NCI-H2227 (cell line): Measurements from ENCODE around the gene COX14.
A peak's percentile ranks its signal among the peaks of the same experiment; 100 is the strongest.

Source experiments
- DNase-seq: peaks from one replicate; lab custom pipeline; 2025; ENCODE audit not compliant: unreplicated experiment; lab: John Stamatoyannopoulos, UW

COX14 gene

DNA sequence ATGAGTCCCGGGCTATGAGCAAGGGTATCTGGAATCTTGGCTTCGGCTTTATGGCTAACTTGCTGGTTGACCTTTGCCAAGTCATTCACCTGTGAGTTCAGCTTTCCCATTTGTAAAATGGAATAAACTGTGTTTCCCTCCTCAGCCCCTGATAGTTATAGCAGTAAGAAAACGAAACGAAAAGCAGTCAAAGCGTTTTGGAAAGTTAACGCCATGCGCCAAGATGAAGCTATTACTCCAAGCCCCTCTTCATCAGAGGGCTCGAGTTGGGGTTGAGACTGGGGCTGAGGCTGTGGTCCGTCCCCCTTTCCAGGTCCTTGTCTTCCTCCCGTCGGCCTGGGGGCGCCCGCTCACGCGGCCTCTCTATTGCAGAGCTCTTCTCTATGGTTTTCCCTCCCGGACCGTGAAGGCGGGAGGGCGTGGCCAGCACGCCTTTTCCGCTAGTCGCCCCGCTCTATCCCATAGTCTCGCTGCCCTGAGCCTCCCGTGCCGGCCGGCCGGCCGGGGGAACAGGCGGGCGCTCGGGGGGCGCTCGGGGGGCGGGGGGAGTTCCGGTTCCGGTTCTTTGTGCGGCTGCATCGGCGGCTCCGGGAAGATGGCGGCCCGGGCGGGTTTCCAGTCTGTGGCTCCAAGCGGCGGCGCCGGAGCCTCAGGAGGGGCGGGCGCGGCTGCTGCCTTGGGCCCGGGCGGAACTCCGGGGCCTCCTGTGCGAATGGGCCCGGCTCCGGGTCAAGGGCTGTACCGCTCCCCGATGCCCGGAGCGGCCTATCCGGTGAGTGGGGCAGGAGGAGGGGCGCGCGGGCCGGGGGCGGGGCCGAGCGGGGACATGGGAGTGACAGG lies 27.0 kb upstream of the COX14 start, which contains the start of gene SMARCD1:
TSS of gene SMARCD1 (plus strand) at position 568 of the 840 bp plus-strand sequence. CDS start at position 596, 28 bp downstream.
- peak; percentile 96 for DNase-seq

DNA sequence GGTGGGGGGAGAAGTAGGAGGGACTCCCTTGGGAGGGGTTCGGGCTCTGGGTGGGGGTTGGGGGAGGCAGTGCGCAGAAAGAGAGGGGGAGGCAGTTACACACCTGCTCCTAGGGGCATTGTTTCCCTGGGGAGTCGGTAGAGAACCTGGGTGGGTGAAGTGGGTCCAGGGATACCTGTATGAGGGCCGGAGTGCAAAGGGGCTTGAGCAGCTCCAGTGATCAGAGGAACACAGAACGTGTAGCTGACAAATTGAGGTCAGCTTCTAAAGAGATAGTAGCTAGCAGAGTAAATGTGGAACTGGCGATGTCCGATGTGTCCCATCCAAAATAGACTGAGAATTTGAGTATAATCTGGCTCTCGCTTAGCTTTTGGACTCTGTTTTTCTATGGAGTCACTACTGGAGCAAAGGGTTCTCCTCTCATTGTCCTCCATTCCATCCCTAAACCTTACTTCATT lies 26.4 kb upstream of the COX14 start:
- no peak for DNase-seq

DNA sequence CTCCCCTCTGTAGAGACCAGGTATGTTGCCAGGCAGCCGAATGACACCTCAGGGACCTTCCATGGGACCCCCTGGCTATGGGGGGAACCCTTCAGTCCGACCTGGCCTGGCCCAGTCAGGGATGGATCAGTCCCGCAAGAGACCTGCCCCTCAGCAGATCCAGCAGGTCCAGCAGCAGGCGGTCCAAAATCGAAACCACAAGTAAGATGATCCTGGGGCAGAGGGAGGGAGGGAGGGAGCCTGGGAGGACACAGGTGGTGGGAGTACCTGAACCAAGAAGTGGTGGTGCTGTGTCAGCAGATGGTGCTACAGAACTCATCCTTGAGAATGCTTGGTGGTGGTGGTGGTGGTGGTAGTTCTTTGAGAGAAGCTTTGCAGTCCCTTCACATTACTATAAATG lies 25.9 kb upstream of the COX14 start:
- DNase-seq, result no peak

DNA sequence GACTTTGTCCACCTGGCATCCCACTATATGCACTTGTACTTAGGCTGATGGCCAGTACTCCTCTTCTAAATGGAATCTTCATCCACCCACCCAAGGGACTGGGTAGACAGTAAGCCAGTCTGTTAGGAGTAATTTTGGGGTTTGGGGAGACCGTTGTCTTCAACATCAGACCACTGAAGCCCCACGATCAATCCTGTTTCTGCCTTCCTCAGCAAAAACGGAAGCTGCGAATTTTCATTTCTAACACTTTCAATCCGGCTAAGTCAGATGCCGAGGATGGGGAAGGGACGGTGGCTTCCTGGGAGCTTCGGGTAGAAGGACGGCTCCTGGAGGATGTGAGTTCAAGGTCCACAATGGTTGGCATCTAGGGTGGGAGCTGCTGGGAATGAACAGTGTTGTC lies 24.9 kb upstream of the COX14 start:
- DNase-seq, result no peak

DNA sequence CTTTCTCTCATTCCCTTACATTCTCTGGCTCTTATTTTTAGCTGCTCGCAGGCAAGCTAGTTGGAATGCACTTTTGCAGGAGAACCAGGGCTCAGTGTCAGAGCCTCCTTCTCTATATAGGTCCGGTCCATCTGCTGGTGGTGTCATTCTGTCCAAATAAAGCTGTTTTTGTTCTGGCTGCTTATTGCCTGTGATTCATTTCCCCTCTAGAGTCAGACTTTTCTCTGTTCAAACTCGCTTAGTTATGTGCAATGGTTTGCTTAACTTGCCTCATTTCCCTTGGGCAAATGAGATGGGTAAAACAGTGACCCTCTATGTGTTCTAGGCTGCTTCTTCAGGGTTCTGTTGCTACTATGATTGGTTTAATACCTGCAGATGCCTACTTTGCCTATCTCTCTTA lies 24.0 kb upstream of the COX14 start:
- no peak for DNase-seq

DNA sequence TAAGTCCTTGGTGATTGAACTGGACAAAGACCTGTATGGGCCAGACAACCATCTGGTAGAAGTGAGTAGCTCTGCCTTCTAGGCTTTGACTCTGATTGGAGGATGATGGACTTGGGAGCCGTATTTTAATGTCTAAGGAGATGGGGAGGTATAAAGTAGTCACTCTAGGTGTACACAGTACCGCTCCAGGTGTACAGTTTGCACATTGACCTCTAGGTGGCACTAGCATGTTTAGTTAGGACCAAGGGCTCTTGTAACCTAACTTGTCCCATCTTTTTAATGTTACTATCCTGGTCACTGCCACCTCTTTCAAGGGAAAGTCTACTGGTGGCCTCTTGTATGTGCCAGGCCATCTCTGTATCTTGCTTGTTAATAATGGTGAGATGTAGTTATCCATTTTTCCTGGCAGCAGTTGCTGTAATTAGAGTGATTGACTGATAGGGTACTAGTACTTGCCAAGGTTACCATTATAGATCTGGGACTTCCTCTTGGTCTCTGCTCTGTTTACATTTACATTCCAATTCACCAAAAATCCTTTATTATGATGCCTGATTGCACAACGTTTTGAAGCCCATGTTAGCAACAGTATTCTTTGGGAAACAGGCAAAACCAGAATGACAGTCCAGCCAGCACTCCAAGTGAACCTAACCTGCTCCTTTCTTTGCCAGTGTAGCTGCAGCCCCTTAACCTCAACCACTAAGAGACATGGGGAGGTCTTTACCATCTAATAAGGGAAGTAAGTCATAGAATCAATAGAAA lies 23.3 kb upstream of the COX14 start:
- peak; percentile 71 for DNase-seq

DNA sequence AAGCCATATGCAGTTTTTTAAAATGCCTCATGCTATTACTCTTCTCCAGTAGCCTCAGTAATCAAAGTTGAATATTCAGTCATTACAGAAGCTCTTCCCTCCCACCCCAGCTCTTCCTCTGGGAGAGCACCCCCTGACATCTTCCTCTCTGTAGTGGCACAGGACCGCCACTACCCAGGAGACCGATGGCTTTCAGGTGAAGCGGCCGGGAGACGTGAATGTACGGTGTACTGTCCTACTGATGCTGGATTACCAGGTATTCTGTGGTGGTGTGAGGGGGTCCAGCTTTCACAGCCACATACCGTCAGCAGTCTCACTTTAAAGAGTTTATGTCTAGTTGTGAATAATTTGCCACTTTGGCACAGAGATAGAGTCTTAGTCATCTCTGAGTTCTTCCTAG lies 22.3 kb upstream of the COX14 start:
- DNase-seq, result no peak

DNA sequence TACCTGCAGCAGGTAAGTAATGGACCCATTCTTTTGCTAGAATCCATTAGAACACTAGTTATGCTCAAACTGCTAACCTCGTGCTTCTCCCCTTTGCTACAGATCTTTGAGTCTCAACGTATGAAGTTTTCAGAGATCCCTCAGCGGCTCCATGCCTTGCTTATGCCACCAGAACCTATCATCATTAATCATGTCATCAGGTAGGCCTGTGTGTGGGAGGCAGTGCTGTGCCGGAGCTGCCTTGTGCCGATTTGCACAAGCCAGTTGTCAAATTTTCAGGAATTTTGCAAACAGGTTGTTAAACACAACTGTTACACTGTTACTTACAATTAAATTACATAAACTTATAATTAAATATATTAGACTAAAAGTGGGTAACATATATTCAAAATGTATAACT lies 21.6 kb upstream of the COX14 start:
- DNase-seq, result no peak

DNA sequence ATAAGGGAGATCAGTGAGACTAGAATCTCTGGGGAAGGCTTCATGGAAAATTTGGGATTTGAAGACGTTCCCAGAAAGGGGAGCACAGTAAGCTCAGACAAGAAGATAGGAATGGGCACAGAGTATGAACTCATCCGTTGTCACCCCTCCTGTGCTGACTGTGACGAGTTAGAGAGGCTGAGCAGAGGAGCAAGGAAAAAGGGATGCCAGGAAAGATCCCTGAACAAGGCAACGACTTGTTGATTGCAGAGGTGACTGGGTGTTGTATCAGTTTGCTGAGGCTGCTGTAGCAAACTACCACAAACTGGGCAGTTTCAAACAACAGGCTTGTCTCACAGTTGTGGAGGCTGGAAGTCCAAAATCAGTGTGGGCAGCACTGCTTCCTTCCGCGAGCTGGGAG lies 14.1 kb upstream of the COX14 start:
- no peak for DNase-seq

DNA sequence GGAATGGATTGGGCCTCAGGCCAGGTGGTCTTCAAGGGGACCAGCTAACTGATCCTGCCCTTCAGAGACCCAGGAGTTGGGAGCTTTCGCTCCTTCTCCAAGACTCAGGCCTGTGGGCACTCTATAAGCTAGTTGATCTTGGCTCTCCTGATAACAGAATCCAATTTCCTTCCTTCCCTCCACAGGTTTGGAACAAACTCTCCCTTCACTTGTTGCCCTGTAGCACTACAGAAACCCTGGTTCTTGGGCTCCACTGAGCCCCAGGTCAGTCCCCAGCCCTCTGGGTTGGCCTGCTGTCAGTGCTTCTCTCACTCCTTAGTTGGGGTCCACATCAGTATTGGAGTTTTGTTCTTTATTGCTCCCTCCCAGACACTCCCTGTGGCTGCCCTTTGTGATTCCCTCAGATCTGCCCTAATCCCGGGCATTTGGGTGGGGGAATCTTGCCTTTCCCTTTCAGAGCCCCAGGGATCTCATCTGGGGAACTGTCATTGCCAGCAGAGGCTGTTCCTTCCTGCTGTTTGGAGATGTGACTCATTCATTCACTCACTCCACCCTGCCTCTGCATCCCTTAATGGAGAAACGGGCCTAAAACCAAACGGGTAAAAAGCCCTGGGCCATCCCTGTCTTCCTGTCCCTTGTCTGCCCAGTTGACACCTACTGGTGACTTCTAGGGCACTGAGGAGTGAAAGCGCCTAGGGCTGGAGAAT lies 12.6 kb upstream of the COX14 start:
- no peak for DNase-seq

DNA sequence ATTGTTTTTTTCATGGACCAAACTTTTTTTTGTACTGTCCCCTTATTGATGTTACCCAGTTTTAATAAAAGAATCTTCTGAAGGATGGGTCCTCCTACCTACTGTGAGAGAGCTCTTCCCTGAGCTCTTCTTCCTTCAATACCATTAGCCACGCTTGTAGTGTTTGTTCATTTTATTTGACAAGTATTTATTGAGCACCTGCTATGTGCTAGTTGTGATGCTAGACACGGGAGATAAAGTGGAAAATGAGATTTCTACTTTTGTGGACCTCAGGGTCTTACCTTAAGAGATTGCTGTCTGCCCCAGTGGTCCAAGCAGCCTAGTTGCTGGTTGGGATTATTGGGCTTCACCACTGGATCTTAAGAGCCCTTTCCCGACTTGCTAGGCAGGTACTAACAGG lies 11.5 kb upstream of the COX14 start:
- DNase-seq, result no peak

DNA sequence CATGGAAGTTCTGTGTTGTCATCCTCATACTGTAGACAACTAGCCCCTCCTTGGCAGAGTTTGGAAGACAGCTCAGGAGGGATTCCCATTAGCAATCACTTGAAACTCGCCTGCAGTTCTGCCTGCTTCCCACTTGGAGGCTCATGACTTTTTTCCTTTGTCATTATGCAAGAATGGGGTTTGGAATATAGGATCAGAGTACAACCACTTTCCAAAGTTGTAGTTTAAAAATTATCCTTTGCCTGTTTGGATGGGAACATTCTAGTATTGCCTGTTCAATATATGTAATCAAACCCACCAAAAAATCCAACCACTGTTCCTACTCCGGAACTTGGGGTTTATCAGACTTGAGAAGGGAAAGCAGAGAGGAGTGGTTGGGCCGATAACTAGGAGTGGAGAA lies 10.4 kb upstream of the COX14 start:
- peak; percentile 20 for DNase-seq

DNA sequence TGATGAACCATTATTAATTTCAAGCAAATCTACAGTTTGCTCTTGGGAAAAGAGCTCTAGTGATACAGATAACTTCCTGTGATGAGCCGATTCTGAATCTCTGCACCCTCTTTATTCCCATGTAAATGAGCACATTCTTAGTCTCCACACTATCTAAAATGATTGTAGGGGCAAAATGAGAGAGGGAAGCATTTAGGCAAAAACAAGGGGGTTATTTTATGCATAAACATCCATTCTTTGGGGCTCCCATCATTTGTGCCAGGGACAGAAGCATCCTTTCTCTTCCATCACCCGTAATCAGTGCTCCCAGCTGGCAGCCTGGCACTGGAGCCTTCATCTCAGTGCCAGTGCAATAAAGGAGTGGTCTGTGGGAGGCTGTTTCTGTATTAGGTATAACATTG lies 9.9 kb upstream of the COX14 start:
- DNase-seq, result no peak

DNA sequence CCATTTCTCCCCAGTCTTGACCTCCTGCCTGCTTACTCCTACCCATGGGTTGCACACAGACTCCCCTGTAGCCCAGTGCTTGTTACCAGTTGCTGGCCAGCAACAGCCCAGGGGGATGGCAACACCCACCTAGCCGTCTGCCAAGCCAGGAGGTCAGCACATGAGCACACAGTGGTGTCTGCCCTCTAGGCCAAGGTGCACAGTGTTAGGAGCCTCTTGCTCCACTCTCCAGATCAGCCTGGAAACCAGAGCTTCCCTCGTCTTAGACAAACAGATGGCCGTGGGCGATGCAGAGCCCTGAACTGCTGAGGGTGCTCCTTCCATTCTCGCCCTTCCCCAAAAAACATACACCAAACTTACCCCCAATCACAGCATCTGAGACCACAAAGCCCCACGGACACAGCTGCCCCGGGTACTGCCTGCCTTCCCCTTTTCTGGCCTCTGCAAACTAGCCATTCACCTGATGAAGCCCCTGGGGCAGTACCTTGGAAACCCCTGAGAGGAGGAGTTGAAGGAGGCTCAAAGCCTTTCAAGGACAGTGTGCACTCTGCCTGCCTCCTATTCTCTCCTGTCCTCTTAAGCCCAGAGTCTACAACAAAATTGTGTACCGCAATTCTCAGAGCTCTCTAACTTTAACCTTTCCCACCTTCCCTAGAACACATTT lies 9.3 kb upstream of the COX14 start:
- DNase-seq, result no peak

DNA sequence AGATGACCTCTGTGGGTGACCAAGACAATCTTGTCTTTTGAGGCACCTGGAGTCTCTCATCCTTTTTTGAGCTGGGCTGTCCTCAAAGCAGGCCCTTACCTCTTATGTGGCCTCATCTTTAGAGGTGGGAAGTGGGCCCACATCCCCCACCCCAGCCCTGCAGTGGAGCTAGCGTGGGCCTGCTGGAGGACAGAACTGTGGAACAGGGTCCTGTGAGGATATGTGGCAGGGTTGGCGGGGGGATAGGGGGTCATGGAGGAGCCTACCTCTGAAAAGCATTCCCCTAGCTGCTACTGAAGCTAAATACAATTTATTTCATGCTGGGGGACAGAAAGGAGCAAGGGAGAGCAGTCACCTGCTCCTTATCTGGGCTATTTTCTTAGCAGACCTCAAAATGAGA lies 8.7 kb upstream of the COX14 start:
- no peak for DNase-seq

DNA sequence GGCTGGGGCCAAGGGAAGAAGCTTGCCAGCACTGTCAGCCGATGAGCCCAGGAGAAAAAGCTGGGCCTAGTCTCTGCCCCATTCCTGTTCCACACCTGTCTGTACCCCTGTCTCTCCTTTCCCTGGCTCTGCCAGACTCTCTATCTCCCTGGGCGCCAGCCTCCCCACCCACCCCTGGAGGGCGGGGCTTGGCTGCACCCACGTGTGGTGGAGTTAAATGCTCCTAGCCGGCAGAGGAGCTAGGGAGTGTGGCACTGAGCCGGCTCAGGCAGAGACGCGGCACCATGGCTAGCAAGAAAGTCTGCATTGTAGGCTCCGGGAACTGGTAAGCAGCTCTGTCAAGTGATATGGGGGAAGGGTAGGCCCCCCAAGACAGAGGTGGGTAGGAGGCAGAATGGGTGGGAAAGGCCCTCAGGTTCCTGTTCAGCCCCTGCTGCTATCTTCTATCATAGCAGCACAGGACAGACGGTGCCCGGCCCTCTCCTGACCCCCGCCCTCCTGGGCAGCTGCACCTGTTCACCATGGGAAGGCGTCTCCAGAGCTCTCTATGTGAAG lies 8.2 kb upstream of the COX14 start, which contains the start of gene GPD1:
TSS of gene GPD1 (plus strand) at position 242 of the 555 bp plus-strand sequence. CDS start at position 285, 43 bp downstream.
- DNase-seq, result peak; percentile 81

DNA sequence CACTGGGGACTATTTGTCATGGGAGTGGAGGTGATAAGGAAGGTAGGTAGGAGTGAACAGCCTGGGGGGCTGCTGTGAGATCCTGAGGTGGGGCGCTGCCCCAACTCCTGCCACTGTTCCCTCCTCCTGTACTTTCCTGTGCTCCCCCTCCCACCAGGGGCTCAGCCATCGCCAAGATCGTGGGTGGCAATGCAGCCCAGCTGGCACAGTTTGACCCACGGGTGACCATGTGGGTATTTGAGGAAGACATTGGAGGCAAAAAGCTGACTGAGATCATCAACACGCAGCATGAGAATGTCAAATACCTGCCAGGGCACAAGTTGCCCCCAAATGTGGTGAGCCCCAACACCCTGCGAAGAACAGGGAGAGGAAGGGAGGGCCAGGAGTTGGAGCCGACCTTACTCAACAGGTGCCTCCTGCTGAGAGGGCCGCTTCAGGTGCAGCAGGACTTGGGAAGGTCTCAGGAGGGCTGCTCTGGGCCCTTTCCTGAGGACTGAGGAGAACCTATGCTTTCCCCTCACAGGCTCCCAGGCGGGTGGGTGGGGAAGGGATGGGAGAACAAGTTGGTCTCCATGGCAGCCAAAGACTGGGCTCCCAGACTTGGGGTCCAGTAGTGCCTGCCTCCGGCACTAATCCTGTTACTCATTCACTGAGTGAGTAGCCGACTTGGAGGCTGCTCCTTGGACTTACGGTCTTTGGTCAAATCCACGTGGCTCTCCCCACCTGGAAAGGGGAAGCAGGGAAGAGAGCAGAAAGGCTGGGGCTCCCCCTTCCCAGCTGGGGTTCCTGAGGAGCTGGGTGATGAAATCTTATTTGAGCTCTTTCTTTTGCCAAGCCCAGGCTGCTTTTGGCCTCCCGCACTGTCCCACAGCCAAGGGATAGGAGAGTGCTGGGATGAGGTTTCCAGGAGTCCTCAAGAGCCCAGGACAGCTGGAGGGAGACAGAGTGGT lies 7.3 kb upstream of the COX14 start:
- no peak for DNase-seq

DNA sequence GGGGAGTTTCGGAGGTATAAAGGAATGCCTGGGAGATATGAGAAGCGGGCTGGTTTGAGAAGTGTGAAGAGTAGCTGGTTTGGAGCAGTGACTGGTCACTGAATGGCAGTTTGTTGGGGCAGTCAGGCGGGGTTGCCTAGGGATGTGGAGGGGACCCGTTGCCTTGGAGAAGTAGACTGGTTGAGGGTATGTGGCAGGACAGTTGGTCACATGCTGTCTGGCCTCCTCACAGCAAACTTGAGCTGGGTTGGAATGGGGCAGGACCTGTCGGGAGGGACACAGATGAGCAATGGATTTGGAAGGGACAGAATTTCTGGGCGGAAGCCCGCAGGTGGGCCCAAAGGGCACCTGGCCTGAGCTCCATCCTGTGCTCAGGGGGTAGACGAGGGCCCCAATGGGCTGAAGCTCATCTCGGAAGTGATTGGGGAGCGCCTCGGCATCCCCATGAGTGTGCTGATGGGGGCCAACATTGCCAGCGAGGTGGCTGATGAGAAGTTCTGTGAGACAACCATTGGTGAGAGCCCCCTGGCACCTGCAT lies 6.1 kb upstream of the COX14 start:
- DNase-seq, result no peak

DNA sequence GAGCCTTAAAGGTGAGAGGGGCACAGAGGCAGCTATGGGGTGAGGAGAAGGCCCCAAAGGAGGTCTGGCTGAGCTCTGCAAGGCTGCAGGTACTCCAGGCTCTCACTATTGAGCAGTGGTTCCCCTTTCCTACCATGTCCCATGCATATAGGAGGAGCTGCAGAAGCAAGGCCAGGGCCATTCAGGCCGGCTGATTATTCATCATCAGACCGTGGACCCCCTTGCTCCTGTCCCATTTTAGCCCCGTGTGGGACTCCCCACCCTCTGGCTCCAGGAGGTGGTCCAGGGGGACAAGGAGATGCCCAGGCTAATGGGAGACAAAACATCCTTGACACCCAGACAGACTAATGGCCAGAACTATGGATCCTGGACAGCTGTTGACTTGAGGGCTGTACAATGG lies 5.1 kb upstream of the COX14 start:
- DNase-seq, result no peak
